ENCODE measurements around the gene BBS9. TPM values are rescaled to one million over a fixed set of nuclear protein-coding genes. Genes with fewer than 3 reads are reported as not detected.
"Not testable (repeated sequence)": the region's sequence is repeated elsewhere in the genome, so short reads cannot be mapped to it uniquely, and the experiment has no call there.

Gene BBS9
- total RNA-seq, 1 donor from 2014 or later, result 33.0 TPM

DNA sequence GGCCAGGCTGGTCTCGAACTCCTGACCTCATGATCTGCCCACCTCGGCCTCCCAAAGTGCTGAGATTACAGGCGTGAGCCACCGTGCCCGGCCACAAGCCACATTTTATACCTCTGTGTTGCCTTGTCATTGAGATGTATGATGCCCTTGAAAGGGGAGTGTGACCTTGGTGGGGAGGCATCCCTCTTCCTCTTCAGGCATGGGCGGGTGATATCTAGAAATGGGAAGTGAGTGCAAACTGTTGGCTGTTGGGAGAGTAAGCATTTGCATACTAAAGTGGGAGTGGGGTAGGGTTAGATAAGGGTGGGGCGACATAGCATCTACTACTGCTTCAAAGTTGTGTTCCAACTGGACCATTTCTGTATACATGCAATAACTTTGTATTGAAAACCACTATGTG lies 40.2 kb upstream of the BBS9 start:
- Mint-ChIP-seq H3K27me3 (ENCODE audit: unreplicated experiment) (no peaks in the 10 kb centered on the region), H3K4me1 (ENCODE audit: unreplicated experiment) (no peaks in the 10 kb centered on the region), H3K9me3 (ENCODE audit: unreplicated experiment) (no peaks in the 10 kb centered on the region), H3K36me3 (ENCODE audit: low read depth, unreplicated experiment) (peaks cover 10% of the 10 kb centered on the region), H3K4me3 (ENCODE audit: unreplicated experiment) (no peak overlapping the region), H3K27ac (ENCODE audit: unreplicated experiment) (no peak overlapping the region)
- TF ChIP-seq, protein P1, sequence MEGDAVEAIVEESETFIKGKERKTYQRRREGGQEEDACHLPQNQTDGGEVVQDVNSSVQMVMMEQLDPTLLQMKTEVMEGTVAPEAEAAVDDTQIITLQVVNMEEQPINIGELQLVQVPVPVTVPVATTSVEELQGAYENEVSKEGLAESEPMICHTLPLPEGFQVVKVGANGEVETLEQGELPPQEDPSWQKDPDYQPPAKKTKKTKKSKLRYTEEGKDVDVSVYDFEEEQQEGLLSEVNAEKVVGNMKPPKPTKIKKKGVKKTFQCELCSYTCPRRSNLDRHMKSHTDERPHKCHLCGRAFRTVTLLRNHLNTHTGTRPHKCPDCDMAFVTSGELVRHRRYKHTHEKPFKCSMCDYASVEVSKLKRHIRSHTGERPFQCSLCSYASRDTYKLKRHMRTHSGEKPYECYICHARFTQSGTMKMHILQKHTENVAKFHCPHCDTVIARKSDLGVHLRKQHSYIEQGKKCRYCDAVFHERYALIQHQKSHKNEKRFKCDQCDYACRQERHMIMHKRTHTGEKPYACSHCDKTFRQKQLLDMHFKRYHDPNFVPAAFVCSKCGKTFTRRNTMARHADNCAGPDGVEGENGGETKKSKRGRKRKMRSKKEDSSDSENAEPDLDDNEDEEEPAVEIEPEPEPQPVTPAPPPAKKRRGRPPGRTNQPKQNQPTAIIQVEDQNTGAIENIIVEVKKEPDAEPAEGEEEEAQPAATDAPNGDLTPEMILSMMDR (IDR thresholded peaks at IDR 0.05; ENCODE audit: unreplicated experiment), result no peak
- no peak for DNase-seq (ENCODE audit: low spot score)

DNA sequence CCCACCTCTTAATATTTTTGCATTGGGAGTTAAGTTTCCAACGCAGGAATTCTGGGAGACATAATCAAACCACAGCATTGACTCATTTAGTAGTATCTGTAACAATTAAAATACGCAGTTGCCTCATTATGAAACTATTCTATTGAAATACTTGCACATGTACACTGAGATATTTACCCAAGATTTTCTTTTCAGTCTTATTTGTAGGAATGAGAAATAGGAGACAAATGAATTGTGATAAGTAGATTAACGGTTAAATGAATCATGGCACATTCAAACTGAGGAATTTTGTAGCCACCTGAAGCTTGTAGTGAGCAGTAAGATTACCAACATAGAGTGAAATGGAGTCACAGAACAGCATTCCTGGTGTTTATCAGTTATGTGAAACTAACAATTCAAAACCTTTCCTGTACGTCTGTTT lies 38.2 kb upstream of the BBS9 start:
- Mint-ChIP-seq H3K9me3 (ENCODE audit: unreplicated experiment) (no peaks in the 10 kb centered on the region), H3K27ac (ENCODE audit: unreplicated experiment) (no peak overlapping the region), H3K36me3 (ENCODE audit: low read depth, unreplicated experiment) (peaks cover 20% of the 10 kb centered on the region), H3K27me3 (ENCODE audit: unreplicated experiment) (peaks cover 3% of the 10 kb centered on the region), H3K4me3 (ENCODE audit: unreplicated experiment) (no peak overlapping the region), H3K4me1 (ENCODE audit: unreplicated experiment) (no peaks in the 10 kb centered on the region)
- DNase-seq (ENCODE audit: low spot score), result no peak
- TF ChIP-seq, protein P1 (IDR thresholded peaks at IDR 0.05; ENCODE audit: unreplicated experiment), result no peak

DNA sequence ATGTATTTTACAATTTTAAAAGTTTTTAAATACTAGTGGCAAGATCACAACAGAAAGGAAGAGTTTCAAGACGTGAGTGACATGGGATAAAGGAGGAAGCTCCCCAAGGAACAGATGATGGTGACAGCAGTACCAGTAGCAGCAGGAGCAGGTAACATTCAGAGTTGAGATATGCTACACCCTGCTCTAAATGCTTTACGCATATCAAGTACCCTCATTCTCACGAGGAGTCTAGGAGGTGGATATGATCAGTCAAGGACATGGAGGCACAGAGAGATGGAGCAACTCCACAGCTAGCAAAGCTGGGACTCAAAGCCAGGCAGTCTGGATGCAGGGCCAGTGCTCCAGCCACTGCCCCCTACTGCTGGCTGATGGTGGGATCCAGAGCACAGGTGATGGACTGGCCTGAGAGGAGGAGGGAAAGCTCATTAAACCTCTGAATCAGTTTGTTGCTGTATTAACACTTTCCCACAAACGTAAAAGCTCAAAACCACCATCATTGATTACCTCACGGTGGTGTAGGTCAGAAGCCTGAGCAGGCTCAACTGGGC lies 37.6 kb upstream of the BBS9 start:
- Mint-ChIP-seq H3K27me3 (ENCODE audit: unreplicated experiment) (peaks cover 3% of the 10 kb centered on the region), H3K4me1 (ENCODE audit: unreplicated experiment) (no peaks in the 10 kb centered on the region)
- no peak for DNase-seq (ENCODE audit: low spot score)

DNA sequence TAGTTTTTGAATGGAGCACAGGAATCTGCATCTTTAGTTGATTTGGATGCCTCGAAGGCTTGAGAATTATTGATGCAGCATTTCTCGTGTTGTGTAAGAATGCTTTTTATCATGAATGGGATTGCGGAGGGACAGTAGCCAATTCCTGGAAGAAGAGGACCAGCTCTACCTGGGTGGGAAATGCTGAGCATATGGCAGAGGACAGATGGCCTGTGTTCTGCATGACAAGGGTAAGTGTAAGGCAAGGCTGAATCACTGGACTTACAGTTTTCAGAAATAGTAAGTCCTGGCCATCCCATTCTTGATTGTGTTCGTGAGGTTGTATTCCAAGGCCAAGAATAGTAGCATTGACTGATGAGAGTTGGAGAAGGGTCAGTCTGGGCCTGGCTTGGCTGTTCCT lies 36.1 kb upstream of the BBS9 start:
- H3K36me3 Mint-ChIP-seq (ENCODE audit: low read depth, unreplicated experiment), result peaks cover 27% of the 10 kb centered on the region
- no peak for DNase-seq (ENCODE audit: low spot score)
- H3K27me3 Mint-ChIP-seq (ENCODE audit: unreplicated experiment), result peaks cover 3% of the 10 kb centered on the region
- H3K4me3 Mint-ChIP-seq (ENCODE audit: unreplicated experiment), result no peak overlapping the region
- H3K4me1 Mint-ChIP-seq (ENCODE audit: unreplicated experiment), result no peaks in the 10 kb centered on the region
- TF ChIP-seq, protein P1 (IDR thresholded peaks at IDR 0.05; ENCODE audit: unreplicated experiment), result no peak
- no peak overlapping the region for H3K27ac Mint-ChIP-seq (ENCODE audit: unreplicated experiment)
- H3K9me3 Mint-ChIP-seq (ENCODE audit: unreplicated experiment), result no peaks in the 10 kb centered on the region

More for the DNA sequence above, 37.6 kb upstream of the BBS9 start:
- H3K9me3 Mint-ChIP-seq (ENCODE audit: unreplicated experiment), result no peaks in the 10 kb centered on the region
- TF ChIP-seq, protein P1 (IDR thresholded peaks at IDR 0.05; ENCODE audit: unreplicated experiment), result no peak
- H3K4me3 Mint-ChIP-seq (ENCODE audit: unreplicated experiment), result no peak overlapping the region
- H3K27ac Mint-ChIP-seq (ENCODE audit: unreplicated experiment), result no peak overlapping the region
- H3K36me3 Mint-ChIP-seq (ENCODE audit: low read depth, unreplicated experiment), result peaks cover 23% of the 10 kb centered on the region

DNA sequence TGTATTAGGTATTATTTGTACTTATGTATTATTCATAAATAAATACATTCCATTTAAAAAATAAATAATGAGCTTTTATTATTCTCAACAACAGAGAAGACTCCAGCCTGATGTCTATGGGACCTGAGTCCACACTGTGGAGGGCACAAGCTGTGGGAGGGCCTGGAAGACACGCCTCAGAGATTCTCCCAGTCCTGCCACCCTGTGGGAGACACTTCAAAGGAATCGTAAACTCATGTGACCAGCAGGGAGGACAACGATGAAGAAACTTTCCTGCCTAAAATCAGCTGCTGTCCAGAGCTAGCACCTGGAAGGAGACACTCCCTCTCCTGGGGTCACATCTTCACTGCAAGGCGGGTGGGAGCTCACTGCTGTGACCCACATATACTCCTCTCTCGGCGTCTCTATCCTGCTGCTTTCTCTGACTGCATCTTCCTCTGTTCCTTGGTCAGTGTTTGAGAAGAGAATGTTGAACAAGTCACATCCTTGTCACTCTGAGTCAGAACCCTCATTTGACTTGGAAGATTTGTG lies 34.6 kb upstream of the BBS9 start:
- H3K27ac Mint-ChIP-seq (ENCODE audit: unreplicated experiment); H3K4me1 Mint-ChIP-seq (ENCODE audit: unreplicated experiment); H3K27me3 Mint-ChIP-seq (ENCODE audit: unreplicated experiment); H3K9me3 Mint-ChIP-seq (ENCODE audit: unreplicated experiment); H3K4me3 Mint-ChIP-seq (ENCODE audit: unreplicated experiment); DNase-seq (ENCODE audit: low spot score): not testable (repeated sequence)
- peaks cover 40% of the 10 kb centered on the region for H3K36me3 Mint-ChIP-seq (ENCODE audit: low read depth, unreplicated experiment)

Measured in endothelial cell (in vitro differentiated cells).